HEK293T (cell line): Measurements from ENCODE around the gene KLHL41.

Experiments
- BHLHE40 ChIP-seq: fragments of 450-650 bp; IDR thresholded peaks from 2 replicates; pipeline ENCODE4 v1.6.1; 2016; ENCODE audit warnings: mild to moderate bottlenecking, moderate library complexity, borderline replicate concordance
- ELF4 ChIP-seq: fragments of 450-650 bp; IDR thresholded peaks from 2 replicates; pipeline ENCODE4 v1.6.1; 2017; ENCODE audit warnings: antibody characterized with exemption
- FOXK2 ChIP-seq: fragments of 450-650 bp; IDR thresholded peaks from 2 replicates; pipeline ENCODE4 v1.6.1; 2016; ENCODE audit warnings: mild to moderate bottlenecking
- FOXM1 ChIP-seq: fragments of 450-650 bp; IDR thresholded peaks from 2 replicates; pipeline ENCODE4 v1.6.1; 2017; ENCODE audit warnings: mild to moderate bottlenecking, borderline replicate concordance
- HDGF ChIP-seq: fragments of 450-650 bp; IDR thresholded peaks from 2 replicates; pipeline ENCODE4 v1.6.1; 2017; ENCODE audit warnings: antibody characterized with exemption, borderline replicate concordance
- L3MBTL2 ChIP-seq: fragments of 450-650 bp; conservative IDR thresholded peaks from 2 replicates; pipeline ENCODE4 v1.6.1; 2016; ENCODE audit warnings: mild to moderate bottlenecking
- NFRKB ChIP-seq: fragments of 450-650 bp; IDR thresholded peaks from 2 replicates; pipeline ENCODE4 v1.6.1; 2016; ENCODE audit warnings: mild to moderate bottlenecking, moderate library complexity
- SP1 ChIP-seq: fragments of 450-650 bp; IDR thresholded peaks from 2 replicates; pipeline ENCODE4 v1.6.1; 2017
- SUZ12 ChIP-seq: fragments of 450-650 bp; IDR thresholded peaks from 2 replicates; pipeline ENCODE4 v1.6.1; 2016; ENCODE audit warnings: mild to moderate bottlenecking
- ZNF384 ChIP-seq: fragments of 450-650 bp; IDR thresholded peaks from 2 replicates; pipeline ENCODE4 v1.6.1; 2016
- TF ChIP-seq, protein P1 (sequence below): fragments of 450-650 bp; IDR thresholded peaks from 2 replicates; pipeline ENCODE4 v1.6.1; 2016

DNA sequence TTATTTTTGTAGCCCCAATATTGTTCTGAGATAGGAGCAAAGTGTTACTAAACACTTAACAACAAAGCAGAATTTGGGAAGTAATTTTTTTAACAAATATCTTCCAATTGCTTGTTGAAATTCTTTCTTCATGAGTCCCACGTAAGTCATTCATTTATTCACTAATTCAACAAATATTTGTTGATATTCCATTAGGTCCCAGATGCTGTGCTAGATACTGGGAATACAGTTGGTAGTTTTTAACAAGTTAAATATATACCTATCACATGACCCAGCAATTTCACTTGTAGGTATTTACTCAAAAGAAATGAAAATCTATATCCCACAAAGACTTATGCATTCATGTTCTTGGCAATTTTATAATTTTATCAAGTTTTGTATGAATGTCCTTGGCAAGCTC is 37.3 kb upstream of the KLHL41 start:
- no peak for TF ChIP-seq BHLHE40
- no peak for TF ChIP-seq NFRKB
- TF ChIP-seq FOXK2, result no peak
- TF ChIP-seq SUZ12, result no peak
- TF ChIP-seq, protein P1, sequence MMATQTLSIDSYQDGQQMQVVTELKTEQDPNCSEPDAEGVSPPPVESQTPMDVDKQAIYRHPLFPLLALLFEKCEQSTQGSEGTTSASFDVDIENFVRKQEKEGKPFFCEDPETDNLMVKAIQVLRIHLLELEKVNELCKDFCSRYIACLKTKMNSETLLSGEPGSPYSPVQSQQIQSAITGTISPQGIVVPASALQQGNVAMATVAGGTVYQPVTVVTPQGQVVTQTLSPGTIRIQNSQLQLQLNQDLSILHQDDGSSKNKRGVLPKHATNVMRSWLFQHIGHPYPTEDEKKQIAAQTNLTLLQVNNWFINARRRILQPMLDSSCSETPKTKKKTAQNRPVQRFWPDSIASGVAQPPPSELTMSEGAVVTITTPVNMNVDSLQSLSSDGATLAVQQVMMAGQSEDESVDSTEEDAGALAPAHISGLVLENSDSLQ, result no peak
- TF ChIP-seq HDGF, result no peak
- no peak for TF ChIP-seq FOXM1
- TF ChIP-seq ZNF384, result no peak
- TF ChIP-seq SP1, result no peak
- no peak for TF ChIP-seq L3MBTL2
- no peak for TF ChIP-seq ELF4
